ENCODE results near the gene OTUD3. TPM values are rescaled to one million over a fixed set of nuclear protein-coding genes. Genes with fewer than 3 reads are reported as not detected.

OTUD3 gene
- total and polyA plus RNA-seq, 12 donors, result 1.2 to 5.7 (median 3.9) TPM

GRCh38 chr1:19885821-19886220, 3.6 kb downstream of the OTUD3 start:
- H3K36me3 ChIP-seq, result peaks cover 0 to 9% (median 0%) of the 10 kb centered on the region in 9 donors
- peaks cover 2 to 34% (median 22%) of the 10 kb centered on the region in 9 donors for H3K4me1 ChIP-seq
- no peak for DNase-seq
- TF ChIP-seq, protein P1, sequence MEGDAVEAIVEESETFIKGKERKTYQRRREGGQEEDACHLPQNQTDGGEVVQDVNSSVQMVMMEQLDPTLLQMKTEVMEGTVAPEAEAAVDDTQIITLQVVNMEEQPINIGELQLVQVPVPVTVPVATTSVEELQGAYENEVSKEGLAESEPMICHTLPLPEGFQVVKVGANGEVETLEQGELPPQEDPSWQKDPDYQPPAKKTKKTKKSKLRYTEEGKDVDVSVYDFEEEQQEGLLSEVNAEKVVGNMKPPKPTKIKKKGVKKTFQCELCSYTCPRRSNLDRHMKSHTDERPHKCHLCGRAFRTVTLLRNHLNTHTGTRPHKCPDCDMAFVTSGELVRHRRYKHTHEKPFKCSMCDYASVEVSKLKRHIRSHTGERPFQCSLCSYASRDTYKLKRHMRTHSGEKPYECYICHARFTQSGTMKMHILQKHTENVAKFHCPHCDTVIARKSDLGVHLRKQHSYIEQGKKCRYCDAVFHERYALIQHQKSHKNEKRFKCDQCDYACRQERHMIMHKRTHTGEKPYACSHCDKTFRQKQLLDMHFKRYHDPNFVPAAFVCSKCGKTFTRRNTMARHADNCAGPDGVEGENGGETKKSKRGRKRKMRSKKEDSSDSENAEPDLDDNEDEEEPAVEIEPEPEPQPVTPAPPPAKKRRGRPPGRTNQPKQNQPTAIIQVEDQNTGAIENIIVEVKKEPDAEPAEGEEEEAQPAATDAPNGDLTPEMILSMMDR (IDR thresholded peaks at IDR 0.05), result no peak
- 91 to 92% methylated on average over 2 of the region's 2 CpGs for WGBS, 2 donors
- intact Hi-C loops (cut with DNase I), result no loop called here
- H3K9me3 ChIP-seq, result no peaks in the 10 kb centered on the region
- no peak overlapping the region for H3K27ac ChIP-seq
- no peak for ATAC-seq
- H3K27me3 ChIP-seq, result no peaks in the 10 kb centered on the region
- no peak overlapping the region for H3K4me3 ChIP-seq

- 88 to 89% methylated on average over 1 of the region's 1 CpG for WGBS, 2 donors
- Histone ChIP-seq H3K4me3 (no peak overlapping the region), H3K9me3 (no peaks in the 10 kb centered on the region), H3K27me3 (no peaks in the 10 kb centered on the region), H3K36me3 (peaks cover 0 to 32% (median 10%) of the 10 kb centered on the region in 9 donors), H3K27ac (no peak overlapping the region), H3K4me1 (peaks cover 2 to 25% (median 14%) of the 10 kb centered on the region in 9 donors)
- intact Hi-C loops (cut with DNase I), result no loop called here
- TF ChIP-seq, protein P1 (IDR thresholded peaks at IDR 0.05), result no peak
- no peak for DNase-seq
- ATAC-seq, result no peak
These were observed 5.9 kb downstream of the OTUD3 start for GRCh38 chr1:19888112-19888511.

DNA sequence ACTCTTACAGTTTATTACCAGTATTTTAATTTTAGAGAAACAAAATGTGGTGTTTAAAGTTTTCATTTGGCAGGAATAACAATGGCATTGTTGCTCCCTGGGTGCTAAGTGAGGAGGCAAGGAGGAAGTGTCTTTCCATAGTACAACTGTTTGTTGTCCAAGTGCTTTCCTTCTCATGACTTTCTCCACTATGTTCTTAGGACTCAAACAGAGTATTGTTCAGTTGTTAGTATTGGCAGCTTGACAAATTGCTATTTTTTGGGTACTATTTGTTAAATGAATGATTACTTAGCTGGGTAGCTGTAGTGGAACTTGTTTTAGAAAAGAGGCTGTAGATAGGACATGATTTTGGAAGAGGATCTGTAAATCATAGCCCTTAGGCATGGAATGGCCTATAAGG, 7.5 kb downstream of the OTUD3 start:
- TF ChIP-seq, protein P1 (IDR thresholded peaks at IDR 0.05), result no peak
- intact Hi-C loops (cut with DNase I), result no loop called here
- H3K9me3 ChIP-seq, result no peaks in the 10 kb centered on the region
- peaks cover 0 to 11% (median 3%) of the 10 kb centered on the region in 9 donors for H3K4me1 ChIP-seq
- peaks cover 0 to 47% (median 10%) of the 10 kb centered on the region in 9 donors for H3K36me3 ChIP-seq
- H3K27me3 ChIP-seq, result no peaks in the 10 kb centered on the region
- no peak overlapping the region for H3K27ac ChIP-seq
- ATAC-seq (no peak), DNase-seq (no peak)
- H3K4me3 ChIP-seq, result no peak overlapping the region

GRCh38 chr1:19892129-19892528, 9.9 kb downstream of the OTUD3 start:
- no peak for ATAC-seq
- peak overlapping the region in 1 of 10 donors; percentile 4 for H3K27ac ChIP-seq
- no peaks in the 10 kb centered on the region for H3K27me3 ChIP-seq
- no peaks in the 10 kb centered on the region for H3K9me3 ChIP-seq
- no peak for DNase-seq
- TF ChIP-seq, protein P1 (IDR thresholded peaks at IDR 0.05), result no peak
- no peak overlapping the region for H3K4me3 ChIP-seq
- no peaks in the 10 kb centered on the region for H3K4me1 ChIP-seq
- intact Hi-C loops (cut with DNase I), result no loop called here
- 93% methylated on average over 3 of the region's 3 CpGs for WGBS, 2 donors
- H3K36me3 ChIP-seq, result peaks cover 0 to 72% (median 12%) of the 10 kb centered on the region in 9 donors
